Measurements from ENCODE around the gene C12orf56. TPM values are rescaled to one million over a fixed set of nuclear protein-coding genes. Genes with fewer than 3 reads are reported as not detected.
"Not testable (repeated sequence)": the region's sequence is repeated elsewhere in the genome, so short reads cannot be mapped to it uniquely, and the experiment has no call there.

C12orf56 gene
- total RNA-seq, 2 donors from 2014 or later = 0.17 TPM; not detected in 1

DNA sequence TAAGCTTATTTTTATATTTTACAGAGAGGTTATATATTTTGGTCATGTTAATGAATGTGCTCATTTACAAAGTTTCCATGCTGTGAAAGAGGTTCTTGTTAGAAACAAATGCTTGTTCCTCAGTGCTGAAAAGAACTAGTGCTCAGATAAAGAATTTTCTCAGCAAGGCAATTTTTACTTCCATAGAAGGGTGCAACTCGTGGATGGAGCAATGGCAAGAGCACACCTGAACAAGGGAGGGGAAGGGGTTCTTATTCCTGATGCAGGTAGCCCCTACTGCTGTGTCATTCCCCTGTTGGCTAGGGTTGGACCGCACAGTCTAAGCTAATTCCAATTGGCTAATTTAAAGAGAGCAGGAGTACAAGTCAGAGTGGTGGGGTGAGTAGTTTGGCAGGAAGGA, 34.3 kb downstream of the C12orf56 start:
- H3K27me3 Mint-ChIP-seq, DNase-seq: not testable (repeated sequence)

DNA sequence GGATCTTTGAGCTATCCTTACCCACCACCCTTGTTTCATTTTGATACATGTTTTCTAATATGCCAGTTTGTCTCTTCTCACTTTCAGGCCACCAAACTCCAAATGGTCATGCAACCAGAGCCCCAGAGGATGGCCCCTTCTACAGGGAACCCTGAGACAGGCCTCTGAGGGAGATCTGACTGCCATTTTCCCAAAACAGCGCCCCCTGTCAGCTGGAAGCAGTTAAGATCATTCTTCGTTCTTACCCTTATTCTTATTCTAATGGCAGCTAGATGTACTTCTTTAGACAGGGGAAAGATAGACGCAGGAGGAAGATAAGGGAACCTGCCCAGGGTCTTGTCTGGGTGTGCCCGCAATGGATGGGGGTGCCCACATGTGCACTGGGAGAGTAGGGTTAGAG, 38.4 kb downstream of the C12orf56 start:
- Mint-ChIP-seq H3K4me1 (no peaks in the 10 kb centered on the region), H3K27ac (no peak overlapping the region), H3K4me3 (no peak overlapping the region), H3K27me3 (no peaks in the 10 kb centered on the region), H3K36me3 (ENCODE audit: low read depth) (peaks cover 3% of the 10 kb centered on the region)
- peaks cover 4% of the 10 kb centered on the region for H3K9me3 ChIP-seq (ENCODE audit: control insufficient read depth, low read length, poor library complexity, severe bottlenecking)
- DNase-seq = no peak
- no peak for ATAC-seq

More for the DNA sequence above, 34.3 kb downstream of the C12orf56 start:
- H3K4me3 Mint-ChIP-seq; H3K27ac Mint-ChIP-seq; ATAC-seq; H3K4me1 Mint-ChIP-seq; H3K36me3 Mint-ChIP-seq (ENCODE audit: low read depth); H3K9me3 ChIP-seq (ENCODE audit: control insufficient read depth, low read length, poor library complexity, severe bottlenecking): not testable (repeated sequence)

DNA sequence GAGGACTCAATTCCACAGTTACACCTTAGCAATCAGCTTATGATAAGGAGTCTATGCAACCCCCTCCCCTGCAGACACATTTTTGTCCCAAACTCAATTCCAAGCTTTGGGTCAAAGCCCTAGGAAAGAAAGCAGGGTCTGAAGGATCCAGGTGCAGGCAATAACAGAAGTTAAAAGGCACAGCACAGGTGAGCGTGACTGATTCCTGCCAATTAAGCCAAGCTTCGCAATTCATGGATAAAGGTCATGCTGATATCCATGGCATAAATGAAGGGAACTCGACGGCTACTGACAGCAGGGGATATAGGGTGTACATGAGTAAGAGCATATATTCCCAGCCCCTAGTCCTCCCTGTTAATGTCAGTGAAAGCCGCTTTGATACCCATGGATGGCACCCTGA, 39.3 kb downstream of the C12orf56 start:
- Mint-ChIP-seq H3K36me3 (ENCODE audit: low read depth) (peaks cover under 1% of the 10 kb centered on the region), H3K27ac (no peak overlapping the region), H3K4me1 (no peaks in the 10 kb centered on the region), H3K27me3 (no peaks in the 10 kb centered on the region), H3K4me3 (no peak overlapping the region)
- H3K9me3 ChIP-seq (ENCODE audit: control insufficient read depth, low read length, poor library complexity, severe bottlenecking) = no peaks in the 10 kb centered on the region
- ATAC-seq (no peak), DNase-seq (no peak)

DNA sequence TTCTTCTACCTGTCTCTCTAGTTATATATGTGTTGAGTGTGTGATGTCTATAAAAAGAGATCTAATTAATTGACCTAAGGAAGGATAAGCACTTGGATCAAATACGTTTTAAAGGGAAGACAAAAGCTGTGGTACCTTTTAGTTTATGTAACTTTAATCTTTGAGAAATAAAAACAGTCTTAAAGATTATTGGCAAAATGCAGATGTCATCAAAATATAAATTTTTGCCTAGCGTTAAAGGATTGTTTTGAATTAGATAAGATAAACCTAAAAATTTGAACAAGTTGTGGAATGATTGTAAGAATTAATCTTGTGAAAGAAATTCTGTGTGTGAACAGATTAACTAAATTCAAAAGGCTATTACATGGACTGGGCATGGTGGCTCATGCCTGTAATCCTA, 42.9 kb downstream of the C12orf56 start:
- Mint-ChIP-seq H3K4me3 (no peak overlapping the region), H3K27ac (no peak overlapping the region), H3K36me3 (ENCODE audit: low read depth) (no peaks in the 10 kb centered on the region), H3K27me3 (no peaks in the 10 kb centered on the region), H3K4me1 (no peaks in the 10 kb centered on the region)
- DNase-seq = no peak
- no peaks in the 10 kb centered on the region for H3K9me3 ChIP-seq (ENCODE audit: control insufficient read depth, low read length, poor library complexity, severe bottlenecking)
- no peak for ATAC-seq

DNA sequence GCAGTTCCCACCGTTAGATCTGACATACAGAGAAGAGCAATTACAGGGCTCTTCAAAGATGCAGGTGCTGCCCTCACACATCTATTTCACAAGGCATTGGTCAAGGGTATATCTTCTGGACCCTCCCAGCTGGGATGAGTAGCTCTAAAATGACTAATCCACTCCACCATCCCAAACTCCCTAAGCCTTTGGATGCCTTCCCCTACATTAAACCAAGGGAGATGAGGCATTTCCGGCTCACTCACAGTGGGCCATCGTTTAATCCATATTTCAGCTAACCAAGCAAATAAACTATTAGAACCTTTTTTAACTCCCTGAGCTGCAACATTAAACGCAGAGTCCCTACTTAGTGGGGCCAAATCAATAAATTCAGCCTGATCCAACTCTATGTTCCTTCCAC, 45.9 kb downstream of the C12orf56 start:
- H3K4me1 Mint-ChIP-seq; H3K4me3 Mint-ChIP-seq; H3K27ac Mint-ChIP-seq; H3K9me3 ChIP-seq (ENCODE audit: control insufficient read depth, low read length, poor library complexity, severe bottlenecking); DNase-seq; H3K36me3 Mint-ChIP-seq (ENCODE audit: low read depth); ATAC-seq; H3K27me3 Mint-ChIP-seq: not testable (repeated sequence)

DNA sequence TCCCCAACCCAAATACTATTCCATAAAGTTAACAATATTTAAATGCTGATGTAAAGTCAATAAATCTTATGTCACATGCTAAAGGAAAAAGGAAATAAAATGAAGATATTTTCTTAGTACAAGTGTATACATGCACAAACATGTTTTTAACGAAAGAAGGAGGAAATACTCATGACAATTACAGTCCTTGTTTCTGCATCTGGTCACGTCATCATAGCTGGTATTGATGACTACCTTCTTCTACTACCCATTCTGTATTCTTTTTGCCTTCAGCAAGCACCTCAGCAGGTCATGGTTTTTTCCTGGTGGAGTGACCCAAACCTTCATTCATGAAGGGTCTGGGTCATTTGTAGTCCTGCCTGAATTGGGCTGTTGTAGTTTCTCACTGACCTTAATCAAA, 50.0 kb downstream of the C12orf56 start:
- H3K9me3 ChIP-seq (ENCODE audit: control insufficient read depth, low read length, poor library complexity, severe bottlenecking); H3K36me3 Mint-ChIP-seq (ENCODE audit: low read depth); DNase-seq; ATAC-seq; H3K27ac Mint-ChIP-seq; H3K4me3 Mint-ChIP-seq; H3K27me3 Mint-ChIP-seq; H3K4me1 Mint-ChIP-seq: not testable (repeated sequence)

DNA sequence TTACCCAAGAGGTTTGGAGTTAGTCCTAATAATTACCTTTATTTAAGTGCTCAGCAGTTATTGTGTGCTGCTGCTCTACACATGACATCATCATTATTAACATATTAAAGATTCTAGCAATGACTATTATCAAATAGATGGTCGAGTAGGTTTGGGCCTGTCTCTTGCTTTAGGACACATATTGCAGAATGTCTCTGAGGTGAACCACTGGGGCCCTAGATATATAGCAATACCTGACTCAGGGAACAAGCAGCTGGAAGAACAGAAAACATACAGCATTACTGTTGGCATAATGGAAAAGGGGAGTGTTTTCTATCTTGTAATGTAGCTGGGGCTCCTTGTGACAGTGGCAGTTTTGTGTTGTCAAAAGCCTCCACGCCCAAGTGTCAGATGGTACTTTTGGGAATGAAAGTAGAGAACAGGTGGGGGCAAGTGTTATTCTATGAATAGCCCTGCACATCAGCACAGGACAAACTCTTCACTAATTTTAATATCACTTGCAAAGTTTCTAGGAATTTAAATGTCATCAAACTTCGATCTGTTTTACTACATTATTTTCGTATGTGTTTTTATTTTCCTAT, 54.6 kb downstream of the C12orf56 start:
- no peak overlapping the region for H3K4me3 Mint-ChIP-seq
- H3K27ac Mint-ChIP-seq = no peak overlapping the region
- peaks cover 6% of the 10 kb centered on the region for H3K27me3 Mint-ChIP-seq
- H3K4me1 Mint-ChIP-seq = peaks cover 2% of the 10 kb centered on the region
- no peaks in the 10 kb centered on the region for H3K36me3 Mint-ChIP-seq (ENCODE audit: low read depth)
- no peak for ATAC-seq
- DNase-seq = no peak
- no peaks in the 10 kb centered on the region for H3K9me3 ChIP-seq (ENCODE audit: control insufficient read depth, low read length, poor library complexity, severe bottlenecking)

DNA sequence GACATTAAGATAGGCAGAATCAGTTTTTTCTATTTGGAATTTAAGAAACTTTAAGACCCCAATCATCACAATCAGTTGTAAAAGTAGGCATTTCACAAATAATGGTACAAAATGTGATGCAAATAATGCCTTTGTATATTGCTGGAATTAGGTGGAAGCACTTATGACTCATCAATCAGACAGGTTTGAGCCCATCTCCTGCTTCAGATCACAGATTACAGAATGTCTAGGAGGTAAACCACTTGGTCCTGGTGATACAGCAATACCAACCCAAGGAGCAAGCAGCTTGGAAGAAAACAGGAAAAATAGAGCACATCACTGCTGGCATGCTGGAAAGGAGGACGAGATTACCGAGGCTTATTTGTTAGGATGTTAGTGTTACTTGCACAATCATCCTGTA, 57.6 kb downstream of the C12orf56 start:
- H3K4me3 Mint-ChIP-seq = no peak overlapping the region
- no peaks in the 10 kb centered on the region for H3K9me3 ChIP-seq (ENCODE audit: control insufficient read depth, low read length, poor library complexity, severe bottlenecking)
- peaks cover 6% of the 10 kb centered on the region for H3K27me3 Mint-ChIP-seq
- no peak overlapping the region for H3K27ac Mint-ChIP-seq
- H3K4me1 Mint-ChIP-seq = peaks cover 2% of the 10 kb centered on the region
- no peak for DNase-seq
- no peak for ATAC-seq
- H3K36me3 Mint-ChIP-seq (ENCODE audit: low read depth) = no peaks in the 10 kb centered on the region

DNA sequence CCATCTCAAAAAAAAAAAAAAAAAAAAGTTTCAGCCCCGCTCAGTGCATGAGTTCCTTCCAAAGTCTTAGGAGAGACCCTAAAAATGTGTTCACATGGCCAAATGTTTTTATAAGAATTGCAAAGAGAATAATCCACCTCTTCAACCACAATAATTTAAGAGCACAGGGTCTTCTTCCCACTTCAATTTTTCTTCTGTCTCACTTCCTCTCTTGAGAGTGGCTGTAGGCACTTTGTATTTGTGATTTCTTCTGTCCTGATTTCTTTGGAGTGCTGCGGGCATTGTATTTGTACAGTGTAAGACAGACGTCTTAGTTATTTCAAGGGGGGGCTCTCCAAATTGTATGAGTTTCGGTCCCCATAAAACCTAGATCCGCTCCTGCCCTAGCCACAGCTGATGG, 58.3 kb downstream of the C12orf56 start:
- Mint-ChIP-seq H3K4me3 (no peak overlapping the region), H3K4me1 (peaks cover 2% of the 10 kb centered on the region), H3K36me3 (ENCODE audit: low read depth) (no peaks in the 10 kb centered on the region), H3K27me3 (peaks cover 6% of the 10 kb centered on the region), H3K27ac (no peak overlapping the region)
- DNase-seq (no peak), ATAC-seq (no peak)
- no peaks in the 10 kb centered on the region for H3K9me3 ChIP-seq (ENCODE audit: control insufficient read depth, low read length, poor library complexity, severe bottlenecking)

DNA sequence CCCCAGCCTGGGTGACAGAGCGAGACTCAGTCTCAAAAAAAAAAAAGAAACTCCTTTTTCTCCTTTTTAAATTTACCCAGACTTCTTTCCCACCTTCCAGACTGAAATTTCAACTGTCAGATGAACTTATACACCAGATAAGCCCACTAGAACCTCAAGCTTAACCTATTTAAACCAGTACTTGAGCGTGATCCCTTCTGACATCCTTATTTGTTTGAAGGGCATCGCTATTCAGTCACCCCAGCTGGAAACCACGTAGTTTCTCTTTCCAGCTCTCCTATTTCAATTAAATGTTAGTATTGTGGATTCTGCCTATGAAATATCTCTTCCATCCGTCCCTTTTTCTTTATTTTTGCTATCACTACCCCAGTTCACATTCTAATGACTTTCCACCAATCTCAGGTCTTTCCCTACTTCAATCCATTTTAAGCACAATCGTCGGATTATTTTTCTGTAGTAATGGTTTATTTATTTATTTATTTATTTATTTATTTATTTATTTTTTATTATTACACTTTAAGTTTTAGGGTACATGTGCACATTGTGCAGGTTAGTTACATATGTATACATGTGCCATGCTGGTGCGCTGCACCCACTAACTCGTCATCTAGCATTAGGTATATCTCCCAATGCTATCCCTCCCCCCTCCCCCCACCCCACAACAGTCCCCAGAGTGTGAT, 61.4 kb downstream of the C12orf56 start:
- not testable (repeated sequence) for H3K4me3 Mint-ChIP-seq; H3K36me3 Mint-ChIP-seq (ENCODE audit: low read depth); H3K4me1 Mint-ChIP-seq; H3K27ac Mint-ChIP-seq; H3K9me3 ChIP-seq (ENCODE audit: control insufficient read depth, low read length, poor library complexity, severe bottlenecking); H3K27me3 Mint-ChIP-seq; DNase-seq; ATAC-seq

DNA sequence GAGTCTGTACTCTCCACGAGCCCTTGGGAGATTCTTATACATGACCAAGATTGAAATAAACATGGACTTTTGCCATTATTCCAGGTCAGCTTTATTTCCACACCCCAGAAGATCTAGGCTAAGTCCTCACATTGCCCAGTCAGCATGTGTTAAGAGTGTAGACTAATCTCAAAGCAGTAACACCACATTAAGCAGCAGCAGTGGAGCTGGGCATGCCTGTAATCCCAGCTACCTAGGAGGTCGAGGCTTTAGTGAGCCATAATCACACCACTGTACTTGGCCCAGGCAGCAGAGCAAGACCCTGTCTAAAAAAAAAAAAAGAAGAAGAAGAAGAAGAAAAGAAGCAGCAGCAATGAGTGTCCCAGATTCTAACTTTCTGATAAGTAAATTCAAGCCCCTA, 65.5 kb downstream of the C12orf56 start:
- Mint-ChIP-seq H3K4me1 (no peaks in the 10 kb centered on the region), H3K27me3 (no peaks in the 10 kb centered on the region), H3K4me3 (no peak overlapping the region), H3K27ac (no peak overlapping the region), H3K36me3 (ENCODE audit: low read depth) (no peaks in the 10 kb centered on the region)
- no peaks in the 10 kb centered on the region for H3K9me3 ChIP-seq (ENCODE audit: control insufficient read depth, low read length, poor library complexity, severe bottlenecking)
- ATAC-seq (no peak), DNase-seq (no peak)

DNA sequence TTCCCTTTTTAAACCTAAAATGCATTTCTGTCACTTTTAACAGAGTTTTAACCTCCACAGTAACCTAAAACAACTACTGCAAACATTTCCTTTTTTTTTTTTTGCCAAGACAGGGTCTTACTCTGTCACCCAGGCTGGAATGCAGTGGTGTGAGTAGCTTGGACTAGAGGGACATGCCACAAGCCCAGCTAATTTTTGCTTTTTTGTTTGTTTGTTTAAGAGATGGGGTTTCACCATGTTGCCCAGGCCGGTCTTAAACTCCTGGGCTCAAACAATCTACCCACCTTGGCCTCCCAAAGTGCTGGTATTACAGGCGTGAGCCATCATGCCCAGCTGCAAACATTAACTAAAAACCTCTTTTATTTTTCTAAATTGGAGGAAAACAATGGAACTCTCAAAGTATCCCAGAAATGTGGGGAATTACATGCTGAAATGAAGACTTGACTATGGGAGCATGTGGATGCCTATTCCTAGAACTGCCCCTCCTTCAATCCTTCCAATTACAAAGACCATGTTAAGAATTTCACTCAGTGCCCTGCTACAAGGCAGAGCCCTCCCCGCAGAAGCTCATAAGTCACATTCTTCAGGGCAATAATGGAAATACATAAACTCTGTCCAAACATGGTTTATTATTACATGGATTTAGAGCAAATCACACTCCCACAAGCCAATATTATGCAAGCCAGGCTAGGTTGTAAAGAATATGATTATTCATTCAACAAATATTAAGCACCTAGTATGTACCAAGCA, 66.9 kb downstream of the C12orf56 start:
- no peaks in the 10 kb centered on the region for H3K36me3 Mint-ChIP-seq (ENCODE audit: low read depth)
- ATAC-seq (no peak), DNase-seq (no peak)
- H3K4me1 Mint-ChIP-seq = peaks cover under 1% of the 10 kb centered on the region
- no peak overlapping the region for H3K4me3 Mint-ChIP-seq
- H3K27ac Mint-ChIP-seq = no peak overlapping the region
- no peaks in the 10 kb centered on the region for H3K27me3 Mint-ChIP-seq
- no peaks in the 10 kb centered on the region for H3K9me3 ChIP-seq (ENCODE audit: control insufficient read depth, low read length, poor library complexity, severe bottlenecking)

DNA sequence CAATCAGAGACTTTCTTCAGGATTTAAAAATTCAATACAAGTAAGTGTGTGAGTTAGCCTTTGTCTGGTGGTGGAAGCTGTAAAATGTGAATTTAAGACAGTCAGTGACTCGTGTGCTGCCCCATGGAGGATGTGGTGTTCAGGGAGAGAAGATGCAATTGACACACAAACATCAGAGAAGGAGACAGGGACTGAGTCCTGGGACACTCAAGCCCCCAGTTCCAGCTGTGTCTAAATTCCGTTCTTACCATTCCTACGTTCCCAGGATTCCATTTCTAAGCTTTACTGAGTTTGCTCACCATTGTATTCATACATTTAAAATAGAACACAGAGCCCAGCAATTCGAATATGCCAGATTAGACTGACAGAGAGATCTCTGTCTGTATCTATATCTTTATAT, 67.6 kb downstream of the C12orf56 start:
- no peaks in the 10 kb centered on the region for H3K9me3 ChIP-seq (ENCODE audit: control insufficient read depth, low read length, poor library complexity, severe bottlenecking)
- no peak for ATAC-seq
- no peaks in the 10 kb centered on the region for H3K27me3 Mint-ChIP-seq
- no peak overlapping the region for H3K4me3 Mint-ChIP-seq
- no peak overlapping the region for H3K27ac Mint-ChIP-seq
- no peak for DNase-seq
- H3K4me1 Mint-ChIP-seq = peaks cover 3% of the 10 kb centered on the region
- H3K36me3 Mint-ChIP-seq (ENCODE audit: low read depth) = no peaks in the 10 kb centered on the region

DNA sequence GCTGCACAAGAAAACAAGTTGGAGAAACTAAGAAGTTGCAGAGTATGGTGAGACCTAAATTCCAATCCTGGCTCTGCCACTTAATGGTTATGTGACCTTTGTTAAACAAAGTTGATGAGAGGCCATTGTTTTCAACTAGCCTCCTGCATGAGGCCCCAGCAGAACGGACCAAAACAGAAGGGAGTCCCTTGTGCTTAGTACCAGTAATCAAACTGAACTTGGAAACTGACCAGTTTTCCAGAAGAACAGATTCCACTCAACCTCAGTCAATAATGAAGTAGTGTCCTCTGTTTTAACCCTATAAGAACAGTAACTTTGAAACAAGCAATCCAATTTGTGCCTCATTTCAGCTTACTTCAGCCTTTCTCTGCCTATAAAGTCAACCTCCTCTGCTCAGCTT, 69.9 kb downstream of the C12orf56 start:
- no peak overlapping the region for H3K4me3 Mint-ChIP-seq
- H3K27ac Mint-ChIP-seq = no peak overlapping the region
- H3K4me1 Mint-ChIP-seq = peaks cover 3% of the 10 kb centered on the region
- H3K9me3 ChIP-seq (ENCODE audit: control insufficient read depth, low read length, poor library complexity, severe bottlenecking) = no peaks in the 10 kb centered on the region
- H3K36me3 Mint-ChIP-seq (ENCODE audit: low read depth) = no peaks in the 10 kb centered on the region
- H3K27me3 Mint-ChIP-seq = no peaks in the 10 kb centered on the region
- ATAC-seq (no peak), DNase-seq (no peak)
